Endometrial microvascular endothelial cells (primary cell): ENCODE measurements around the gene ALOX5. TPM values are rescaled to one million over a fixed set of nuclear protein-coding genes. Genes with fewer than 3 reads are reported as not detected.
"Not testable (repeated sequence)": the region's sequence is repeated elsewhere in the genome, so short reads cannot be mapped to it uniquely, and the experiment has no call there.

Experiments used
- in situ Hi-C: cut with HindIII; loops from 2 replicates; pipeline ENCODE4 v1.10.0; 2017; ENCODE audit warnings: low sequenced_read_pairs, low pct_unique_long_range_greater_than_20kb; ENCODE audit errors: inconsistent ontology term
- total RNA-seq: library from RNA; depleted of rRNA; stranded (reverse); fragments of >200 nt; gene quantifications from one replicate; pipeline ENCODE4 v1.2.3, GENCODE V29; 2015; ENCODE audit errors: inconsistent ontology term

Gene ALOX5
- total RNA-seq, 1 donor from 2014 or later: not detected

- in situ Hi-C loops: not testable (repeated sequence)
These were observed 107.1 kb downstream of the ALOX5 start for GRCh38 chr10:45481100-45481499.

DNA sequence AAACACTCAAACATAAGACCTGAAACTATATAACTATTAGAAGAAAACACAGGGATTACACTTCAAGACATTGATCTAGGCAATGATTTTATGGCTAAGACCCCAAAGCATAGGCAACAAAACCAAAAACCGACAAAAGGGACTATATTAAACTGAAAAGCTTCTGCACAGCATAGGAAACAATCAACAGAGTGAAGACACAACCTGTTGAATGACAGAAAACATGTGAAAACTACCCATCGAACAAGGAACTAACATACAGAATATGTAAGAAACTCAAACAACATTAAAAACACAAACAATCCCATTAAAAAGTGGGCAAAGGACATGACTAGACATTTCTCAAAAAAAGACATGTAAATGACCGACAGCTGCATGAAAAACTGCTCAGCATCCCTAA lies 109.0 kb downstream of the ALOX5 start:
- in situ Hi-C loops: no loop called here

GRCh38 chr10:45487735-45488134 lies 113.7 kb downstream of the ALOX5 start:
- in situ Hi-C loops: no loop called here

GRCh38 chr10:45488365-45488764 lies 114.3 kb downstream of the ALOX5 start:
- in situ Hi-C loops: no loop called here

DNA sequence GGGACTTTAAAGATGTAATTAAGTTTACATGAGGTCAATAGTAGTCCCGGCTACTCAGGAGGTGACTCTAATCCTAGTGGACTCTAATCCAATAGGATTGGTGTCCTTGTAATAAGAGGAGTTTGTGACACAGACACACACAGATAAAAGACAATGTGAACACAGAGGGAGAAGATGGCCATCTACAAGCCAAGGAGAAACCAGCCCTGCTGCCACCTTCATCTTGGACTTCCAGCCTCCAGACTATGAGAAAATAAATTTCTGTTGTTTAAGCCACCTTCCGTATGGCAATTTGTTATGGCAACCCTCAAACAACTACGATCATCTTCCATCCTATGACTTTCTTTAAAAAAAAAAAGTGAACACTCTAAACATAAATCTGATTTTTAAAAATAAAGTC lies 116.3 kb downstream of the ALOX5 start:
- in situ Hi-C loops: no loop called here

DNA sequence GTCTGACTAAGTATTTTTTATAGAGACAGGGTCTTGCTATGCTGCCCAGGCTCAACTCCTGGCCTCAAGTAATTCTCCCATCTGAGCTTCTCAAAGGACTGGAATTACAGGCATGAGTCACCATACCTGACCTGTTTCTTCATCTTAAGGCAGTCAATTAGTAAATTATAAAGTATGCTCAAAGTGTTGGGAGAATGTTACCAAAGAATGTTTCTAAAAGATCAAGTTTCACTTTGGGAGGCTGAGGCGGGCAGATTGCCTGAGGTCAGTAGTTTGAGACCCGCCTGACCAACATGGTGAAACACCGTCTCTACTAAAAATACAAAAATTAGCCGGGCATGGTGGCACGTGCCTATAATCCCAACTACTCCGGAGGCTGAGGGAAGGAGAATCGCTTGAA lies 117.0 kb downstream of the ALOX5 start:
- in situ Hi-C loops: no loop called here

Other genes starting within 250 kb of the ALOX5 start
- not detected for gene OR13A1, start 58.6 kb upstream of the ALOX5 start, total RNA-seq